Hepatocyte (in vitro differentiated cells): ENCODE results near the gene KRTAP1-3.
"Not testable (repeated sequence)": the region's sequence is repeated elsewhere in the genome, so short reads cannot be mapped to it uniquely, and the experiment has no call there.

Experiments used
- CTCF ChIP-seq: fragments of 200-600 bp; sonication (generic); IDR thresholded peaks from 2 replicates; pipeline ENCODE4 v1.5.1; 2016; ENCODE audit warnings: antibody characterized with exemption, mild to moderate bottlenecking; ENCODE audit not compliant: poor library complexity
- EZH2 ChIP-seq: fragments of 200-600 bp; sonication (generic); IDR thresholded peaks from 2 replicates; pipeline ENCODE4 v1.6.1; 2016; ENCODE audit warnings: antibody characterized with exemption, mild to moderate bottlenecking, borderline replicate concordance

DNA sequence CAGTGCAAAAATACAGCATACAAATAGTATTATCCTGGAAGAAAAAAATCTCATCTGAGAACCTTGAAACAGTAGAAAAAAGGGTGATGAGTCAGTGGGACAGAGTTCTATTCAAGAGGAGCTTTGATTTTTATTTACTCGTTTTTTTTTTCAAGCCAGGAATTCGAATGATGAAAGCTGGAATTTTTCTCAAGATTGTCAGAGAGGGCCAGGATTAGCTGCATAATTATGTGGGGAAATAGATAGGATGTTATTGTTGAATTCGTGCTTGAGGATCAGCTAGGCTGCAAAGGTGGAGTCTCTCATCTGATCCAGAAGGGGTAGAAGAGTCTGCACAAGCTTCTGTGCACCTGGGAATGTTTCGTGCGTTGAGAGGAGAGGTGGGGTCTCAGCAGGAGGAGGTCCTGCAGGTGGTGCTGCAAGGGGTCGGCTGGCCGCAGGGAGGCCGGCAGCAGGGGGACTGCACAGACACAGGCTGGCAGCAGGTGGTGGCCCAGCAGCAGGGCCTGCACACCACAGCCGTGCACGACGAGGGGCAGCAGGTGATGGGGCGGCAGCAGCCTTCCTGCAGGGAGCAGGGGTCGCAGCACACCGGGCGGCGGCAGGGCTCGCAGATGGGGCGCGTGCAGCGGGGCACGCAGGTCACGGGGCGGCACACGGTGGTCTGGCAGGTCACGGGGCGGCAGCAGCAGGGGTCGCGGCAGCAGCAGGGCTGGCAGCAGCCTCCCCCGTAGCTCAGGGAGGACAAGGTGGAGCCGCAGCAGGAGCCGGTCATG is 24.8 kb upstream of the KRTAP1-3 start:
- TF ChIP-seq CTCF, EZH2: not testable (repeated sequence)
